HCT116 (cell line): ENCODE measurements around the gene STX5.

ENCODE experiments used
- CEBPB ChIP-seq: IDR thresholded peaks from 2 replicates; pipeline ENCODE4 v1.6.1; 2012; ENCODE audit warnings: low read depth
- CTCF ChIP-seq, 3 experiments: fragments of 200-600 bp in 1 of 3; sonication (generic) in 1 of 3; IDR thresholded peaks in 2 of 3; conservative IDR thresholded peaks in 1 of 3; 2 replicates each; pipeline ENCODE4 v1.5.1; 2012 to 2017; ENCODE audit warnings: low read depth in 2 of 3, low read length in 2 of 3, antibody characterized with exemption in 1 of 3, borderline replicate concordance in 1 of 3, control low read depth in 1 of 3, mild to moderate bottlenecking in 1 of 3, mixed read lengths in 1 of 3, mixed run types in 1 of 3, moderate library complexity in 1 of 3; ENCODE audit not compliant: insufficient read depth in 1 of 3
- EZH2phosphoT487 ChIP-seq: fragments of 200-600 bp; IDR thresholded peaks from 2 replicates; pipeline ENCODE4 v1.6.1; 2018; ENCODE audit warnings: antibody characterized with exemption, borderline replicate concordance
- POLR2A ChIP-seq: IDR thresholded peaks from 2 replicates; pipeline ENCODE4 v1.7.0; 2011; ENCODE audit warnings: borderline replicate concordance; ENCODE audit not compliant: insufficient read depth, insufficient read length; ENCODE audit errors: extremely low read depth
- SRF ChIP-seq: IDR thresholded peaks from 2 replicates; pipeline ENCODE4 v1.6.1; 2012; ENCODE audit warnings: low read depth
- ZNF274 ChIP-seq: fragments of 200-500 bp; sonication (Bioruptor generic); IDR thresholded peaks from 2 replicates; pipeline ENCODE4 v1.6.1; 2014; ENCODE audit warnings: mild to moderate bottlenecking, low read depth, low read length, inconsistent platforms

GRCh38 chr11:62817129-62817528, 14.7 kb downstream of the STX5 start:
- TF ChIP-seq POLR2A (no peak), CTCF (IDR thresholded peaks at IDR 0.05 in 2 of 3, conservative IDR thresholded peaks at IDR 0.05 in 1 of 3; ENCODE audit: borderline replicate concordance in 1 of 3, insufficient read depth in 1 of 3, low read depth in 2 of 3, low read length in 2 of 3) (no peak), ZNF274 (no peak), EZH2phosphoT487 (no peak), SRF (no peak), CEBPB (no peak)
